BJ (cell line): ENCODE data around the gene PHACTR1. TPM values are rescaled to one million over a fixed set of nuclear protein-coding genes. Genes with fewer than 3 reads are reported as not detected.

Experiments
- CTCF ChIA-PET: fragments of 350-600 bp; formaldehyde crosslinking; extraction: SDS; loops from one replicate; lab custom pipeline; 2021; ENCODE audit warnings: antibody characterized with exemption, inconsistent platforms; lab: Yijun Ruan, JAX
- POLR2A ChIA-PET: fragments of 300-600 bp; sonication (Branson Sonifier 250); formaldehyde crosslinking; extraction: SDS; loops from one replicate; lab custom pipeline; 2021; ENCODE audit warnings: antibody characterized with exemption; lab: Charles Lee
- DNase-seq: peaks from one replicate; pipeline ENCODE4 v3.0.0-alpha.2; 2011; ENCODE audit warnings: low read depth
- H3K27me3 ChIP-seq: 2 replicates; pipeline ENCODE4 v1.6.0; 2011; ENCODE audit warnings: low read length; ENCODE audit not compliant: control insufficient read depth, insufficient read depth
- H3K36me3 ChIP-seq: 2 replicates; pipeline ENCODE4 v1.5.1; 2011; ENCODE audit warnings: low read length; ENCODE audit not compliant: control insufficient read depth, insufficient read depth
- H3K4me3 ChIP-seq: 2 replicates; pipeline ENCODE4 v1.5.1; 2011; ENCODE audit warnings: low read depth, mild to moderate bottlenecking, control low read depth, low read length
- polyA plus RNA-seq: library from polyadenylated mRNA; depleted of rRNA; stranded (reverse); fragments of >200 nt; gene quantifications from 2 replicates; pipeline ENCODE4 v1.2.3, GENCODE V29; 2011
- TF ChIP-seq, protein P1 (sequence below): IDR thresholded peaks from 2 replicates; pipeline ENCODE4 v1.5.1; 2011; ENCODE audit warnings: low read depth, mild to moderate bottlenecking, control low read depth, inconsistent platforms, low read length, moderate library complexity; ENCODE audit not compliant: insufficient read depth

Gene PHACTR1
- polyA plus RNA-seq, 1 experiment, result 0.40 TPM

DNA sequence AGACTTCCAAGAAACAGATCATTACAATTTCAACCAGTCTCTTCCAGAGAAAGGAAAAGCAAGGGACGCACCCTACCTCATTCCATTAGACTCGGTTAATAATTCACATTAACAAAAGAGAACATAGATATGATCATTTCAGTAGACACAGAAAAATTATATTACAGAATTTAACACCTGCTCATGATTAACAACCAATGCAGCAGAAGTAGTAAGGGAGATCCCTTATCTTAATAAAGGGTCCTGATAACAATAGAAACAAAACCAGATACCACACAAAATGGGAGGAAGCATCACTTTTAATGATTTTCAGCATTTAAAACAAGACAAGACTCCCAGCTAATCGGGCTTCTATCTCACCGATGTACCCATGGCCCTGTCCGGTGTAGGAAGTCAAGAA is 396.8 kb downstream of the PHACTR1 start:
- no peak for DNase-seq
- H3K36me3 ChIP-seq, result no peaks in the 10 kb centered on the region
- POLR2A ChIA-PET, result no interaction called here
- no peak overlapping the region for H3K4me3 ChIP-seq
- CTCF ChIA-PET, result interaction anchor here (1.1 kb wide), 1 partner anchor 202 kb away, joined by 4 read pairs; no protein-coding TSS in a partner anchor
- H3K27me3 ChIP-seq, result no peaks in the 10 kb centered on the region
- TF ChIP-seq, protein P1, sequence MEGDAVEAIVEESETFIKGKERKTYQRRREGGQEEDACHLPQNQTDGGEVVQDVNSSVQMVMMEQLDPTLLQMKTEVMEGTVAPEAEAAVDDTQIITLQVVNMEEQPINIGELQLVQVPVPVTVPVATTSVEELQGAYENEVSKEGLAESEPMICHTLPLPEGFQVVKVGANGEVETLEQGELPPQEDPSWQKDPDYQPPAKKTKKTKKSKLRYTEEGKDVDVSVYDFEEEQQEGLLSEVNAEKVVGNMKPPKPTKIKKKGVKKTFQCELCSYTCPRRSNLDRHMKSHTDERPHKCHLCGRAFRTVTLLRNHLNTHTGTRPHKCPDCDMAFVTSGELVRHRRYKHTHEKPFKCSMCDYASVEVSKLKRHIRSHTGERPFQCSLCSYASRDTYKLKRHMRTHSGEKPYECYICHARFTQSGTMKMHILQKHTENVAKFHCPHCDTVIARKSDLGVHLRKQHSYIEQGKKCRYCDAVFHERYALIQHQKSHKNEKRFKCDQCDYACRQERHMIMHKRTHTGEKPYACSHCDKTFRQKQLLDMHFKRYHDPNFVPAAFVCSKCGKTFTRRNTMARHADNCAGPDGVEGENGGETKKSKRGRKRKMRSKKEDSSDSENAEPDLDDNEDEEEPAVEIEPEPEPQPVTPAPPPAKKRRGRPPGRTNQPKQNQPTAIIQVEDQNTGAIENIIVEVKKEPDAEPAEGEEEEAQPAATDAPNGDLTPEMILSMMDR, result no peak

DNA sequence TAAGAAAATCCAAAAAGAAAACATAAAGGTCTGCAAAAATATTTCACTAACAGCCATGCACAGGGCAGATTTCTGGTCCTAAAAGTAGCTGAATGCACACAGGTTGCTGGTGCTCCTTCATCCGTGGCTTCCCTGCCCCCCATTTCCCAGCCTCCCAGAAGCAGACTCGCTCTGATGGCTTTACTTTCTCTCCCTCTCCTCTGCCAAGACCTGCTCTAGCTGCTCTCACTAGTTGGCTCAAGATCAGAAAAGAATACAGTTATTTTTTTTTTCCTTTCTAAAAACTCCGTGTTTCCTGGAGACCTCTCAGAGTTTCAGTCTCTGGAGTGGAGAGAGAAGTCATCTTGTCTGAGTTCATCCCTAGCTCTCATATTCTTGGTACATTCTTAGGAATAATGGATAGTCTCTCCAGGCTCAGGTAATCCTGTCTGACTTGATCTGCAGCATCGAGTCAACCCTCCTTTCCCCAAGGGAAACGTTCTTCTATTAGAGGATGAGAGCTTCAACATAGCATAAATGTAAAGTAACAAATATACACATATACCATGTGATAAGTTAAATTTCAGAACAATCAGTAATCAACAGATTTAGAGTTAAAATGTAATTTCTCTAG is 397.5 kb downstream of the PHACTR1 start:
- ChIA-PET POLR2A (no interaction called here), CTCF (interaction anchor here (1.1 kb wide), 1 partner anchor 203 kb away, joined by 4 read pairs; no protein-coding TSS in a partner anchor)
- Histone ChIP-seq H3K27me3 (no peaks in the 10 kb centered on the region), H3K36me3 (no peaks in the 10 kb centered on the region), H3K4me3 (no peak overlapping the region)
- TF ChIP-seq, protein P1, result no peak
- DNase-seq, result no peak

DNA sequence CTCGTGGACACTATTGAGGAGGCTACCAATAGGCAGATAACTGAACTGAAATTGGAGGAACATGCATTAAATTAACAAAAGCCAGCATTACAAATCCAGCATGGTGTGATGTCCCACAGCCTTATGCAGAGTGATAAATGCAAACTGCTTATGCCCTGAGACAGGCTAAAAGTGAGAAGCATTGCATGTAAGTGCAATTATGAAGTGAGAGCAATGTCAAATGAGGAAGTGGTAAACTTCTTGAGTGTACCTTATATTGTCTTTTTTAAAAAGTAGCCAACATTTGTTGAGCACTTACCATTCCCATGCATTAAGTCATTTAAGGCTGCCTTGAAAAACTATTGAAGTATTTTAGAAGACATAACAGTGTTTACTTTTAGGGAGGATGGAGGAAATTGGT is 399.6 kb downstream of the PHACTR1 start:
- TF ChIP-seq, protein P1, result no peak
- Histone ChIP-seq H3K4me3 (no peak overlapping the region), H3K36me3 (no peaks in the 10 kb centered on the region), H3K27me3 (no peaks in the 10 kb centered on the region)
- DNase-seq, result no peak
- POLR2A ChIA-PET, result no interaction called here
- CTCF ChIA-PET, result no interaction called here

DNA sequence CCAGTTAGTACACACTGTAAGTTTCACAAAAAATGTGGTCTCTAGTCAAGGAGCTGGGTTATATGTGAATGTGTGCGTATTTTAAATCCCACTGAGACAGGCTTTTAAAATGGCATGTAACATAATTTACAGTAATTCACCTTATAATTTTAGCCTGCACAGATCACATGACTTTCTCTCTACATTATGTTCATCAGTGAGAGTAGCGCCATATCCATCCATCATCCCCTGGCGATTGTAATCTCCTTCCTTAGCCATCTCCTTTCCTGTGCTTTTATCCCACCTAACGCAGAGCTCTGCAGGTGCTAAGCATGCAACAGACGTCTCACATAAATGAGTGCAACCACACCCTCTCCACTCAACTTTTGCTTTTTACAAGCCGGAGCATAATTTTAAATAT is 401.0 kb downstream of the PHACTR1 start:
- Histone ChIP-seq H3K4me3 (no peak overlapping the region), H3K36me3 (no peaks in the 10 kb centered on the region), H3K27me3 (no peaks in the 10 kb centered on the region)
- POLR2A ChIA-PET, result no interaction called here
- no peak for DNase-seq
- TF ChIP-seq, protein P1, result no peak
- CTCF ChIA-PET, result interaction anchor here (0.6 kb wide), 1 partner anchor 12 kb away, joined by 3 read pairs; no protein-coding TSS in a partner anchor

DNA sequence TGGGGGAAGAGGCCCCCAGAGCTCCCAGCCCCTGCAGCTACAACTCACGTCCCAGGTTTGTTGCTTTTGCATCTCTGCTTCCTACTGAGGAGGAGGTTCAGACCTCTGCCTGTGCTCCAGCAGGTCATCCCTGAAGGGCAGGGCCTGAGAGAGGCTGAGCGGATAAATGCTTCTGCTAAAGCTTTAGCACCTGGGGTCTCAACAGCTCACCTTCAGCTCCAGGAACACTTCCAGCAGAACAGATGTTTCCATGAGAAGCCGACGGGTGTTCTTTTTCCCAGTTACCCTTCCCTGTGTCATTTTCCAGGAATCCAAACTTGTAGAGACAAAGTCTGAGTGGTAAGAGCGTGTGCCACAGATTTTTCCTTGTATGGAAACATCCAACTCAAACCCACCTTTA is 403.0 kb downstream of the PHACTR1 start:
- Histone ChIP-seq H3K4me3 (no peak overlapping the region), H3K36me3 (no peaks in the 10 kb centered on the region), H3K27me3 (no peaks in the 10 kb centered on the region)
- POLR2A ChIA-PET, result no interaction called here
- no peak for DNase-seq
- CTCF ChIA-PET, result interaction anchor here (0.6 kb wide), 2 partner anchors 25 to 109 kb away, joined by 4 to 7 read pairs; no protein-coding TSS in a partner anchor
- TF ChIP-seq, protein P1, result no peak
